ENCODE measurements around the gene MAN2B2. TPM values are rescaled to one million over a fixed set of nuclear protein-coding genes. Genes with fewer than 3 reads are reported as not detected.

Gene MAN2B2
- total and polyA plus RNA-seq, 9 of the 15 experiments (the other 6 are each of a cell fraction or from before 2014, with no cell fraction given), result 0.21 to 8.8 (median 3.7) TPM

- in situ Hi-C loops (cut with MboI), result no loop called here
- no peak for ATAC-seq
- intact Hi-C loops (cut with micrococcal nuclease), result no loop called here
- TF ChIP-seq SFPQ (IDR thresholded peaks at IDR 0.05; ENCODE audit: low read depth, low read length), result no peak
- no peak for TF ChIP-seq TFE3 (CRISPR knock-in tag; IDR thresholded peaks at IDR 0.05)
- TF ChIP-seq RBM14 (IDR thresholded peaks at IDR 0.05; ENCODE audit: borderline replicate concordance, insufficient read depth, low read depth, low read length), result no peak
- no peak for TF ChIP-seq YBX1 (IDR thresholded peaks at IDR 0.05)
- no peak for TF ChIP-seq ARID2 (IDR thresholded peaks at IDR 0.05)
- no peak for TF ChIP-seq CREB3L1 (IDR thresholded peaks at IDR 0.05; ENCODE audit: borderline replicate concordance, low read depth)
- TF ChIP-seq GABPA (tag; conservative IDR thresholded peaks at IDR 0.05; ENCODE audit: low read depth), result no peak
- no peak for TF ChIP-seq ZFPM2 (CRISPR knock-in tag; IDR thresholded peaks at IDR 0.05)
- TF ChIP-seq SMAD3 (CRISPR knock-in tag; conservative IDR thresholded peaks at IDR 0.05), result no peak
- no peak for TF ChIP-seq ZNF347 (CRISPR knock-in tag; IDR thresholded peaks at IDR 0.05; ENCODE audit: low read depth)
- TF ChIP-seq KAT7 (CRISPR knock-in tag; IDR thresholded peaks at IDR 0.05; ENCODE audit: borderline replicate concordance), result no peak
- no peak for TF ChIP-seq ZNF445 (CRISPR knock-in tag; IDR thresholded peaks at IDR 0.05; ENCODE audit: low read depth)
- TF ChIP-seq HMBOX1 (IDR thresholded peaks at IDR 0.05), result no peak
- Histone ChIP-seq H3K9ac (ENCODE audit: insufficient read depth in 1 of 2, low read depth in 2 of 2, low read length in 2 of 2) (no peak overlapping the region), H3K9me1 (ENCODE audit: control insufficient read depth, insufficient read depth, low read length) (no peaks in the 10 kb centered on the region), H3K27ac (ENCODE audit: extremely low read depth, low read depth, low read length) (no peak overlapping the region), H3K79me2 (ENCODE audit: control insufficient read depth, insufficient read depth, low read length) (no peaks in the 10 kb centered on the region; the same call in 2 of the 3 replicates), H4K20me1 (replicated peaks; ENCODE audit: control insufficient read depth, insufficient read depth, low read length) (no peaks in the 10 kb centered on the region), H3K4me1 (replicated peaks in 1 of 2; ENCODE audit: control insufficient read depth in 2 of 2, insufficient read depth in 2 of 2, low read length in 2 of 2) (peaks cover 6 to 25% of the 10 kb centered on the region in 2 experiments), H3K36me3 (ENCODE audit: control insufficient read depth, insufficient read depth, low read length) (no peaks in the 10 kb centered on the region), H2AFZ (ENCODE audit: low read depth, low read length) (no peak overlapping the region), H3K4me2 (ENCODE audit: insufficient read depth, low read length) (no peak overlapping the region), H3K27me3 (ENCODE audit: control insufficient read depth in 2 of 2, insufficient read depth in 2 of 2, low read length in 2 of 2) (no peaks in the 10 kb centered on the region), H3K4me3 (no peak overlapping the region), H3K9me3 (replicated peaks; ENCODE audit: control insufficient read depth, insufficient read depth, low read depth, low read length) (no peaks in the 10 kb centered on the region)
- CTCF ChIA-PET (ENCODE audit: low intra/inter-chr PET ratio), result no interaction called here
- DNase-seq (ENCODE audit: extremely low read depth in 1 of 4, low spot score in 3 of 4), result no peak
- BruUV-seq (replicated peaks), result no TSS peak
- no peak for FAIRE-seq
- POLR2A ChIA-PET, result interaction anchor here (0.9 to 1.4 kb wide), 2 partner anchors 10 to 11 kb away, joined by 3 read pairs; no protein-coding TSS in a partner anchor
- WGBS (ENCODE audit: insufficient coverage, low coverage, missing lambda C conversion rate), result 29% methylated on average over 2 of the region's 2 CpGs
Observed at GRCh38 chr4:6622744-6623143, 47.8 kb downstream of the MAN2B2 start.

Measured in K562 (cell line).